Activated T-helper 1 cell treated with anti-CD3 and anti-CD28 coated beads, Interleukin-12 subunit alpha, Interleukin-12 subunit beta, Interleukin-2, Interleukin-4 antibody, amounts not matched to agents 30 ng/mL and 10 ng/mL and 1 ng/mL, durations not matched to agents 14 hours and 24 hours and 36 hours (primary cell): ENCODE results near the gene FUT3. TPM values are rescaled to one million over a fixed set of nuclear protein-coding genes. Genes with fewer than 3 reads are reported as not detected.

Experiments used
- DNase-seq: peaks from one replicate; pipeline ENCODE4 v3.0.0; 2021; ENCODE audit warnings: low spot score
- H3K27ac Mint-ChIP-seq: one replicate; pipeline ENCODE4 v1.8.0; 2021; ENCODE audit warnings: mild to moderate bottlenecking, mixed read lengths
- H3K27me3 Mint-ChIP-seq: one replicate; pipeline ENCODE4 v1.8.0; 2022; ENCODE audit warnings: mild to moderate bottlenecking, moderate library complexity, mixed read lengths; ENCODE audit not compliant: insufficient read depth
- H3K36me3 Mint-ChIP-seq: one replicate; pipeline ENCODE4 v1.8.0; 2021; ENCODE audit warnings: low read depth, mixed read lengths
- H3K4me1 Mint-ChIP-seq: one replicate; pipeline ENCODE4 v1.8.0; 2021; ENCODE audit warnings: low read depth, mixed read lengths
- H3K4me3 Mint-ChIP-seq: one replicate; pipeline ENCODE4 v1.8.0; 2021; ENCODE audit warnings: mild to moderate bottlenecking, moderate library complexity, mixed read lengths
- H3K9me3 Mint-ChIP-seq: one replicate; pipeline ENCODE4 v1.8.0; 2021; ENCODE audit warnings: mixed read lengths
- intact Hi-C: fragments of 100-400 bp; cut with micrococcal nuclease; formaldehyde crosslinking; loops from one replicate; pipeline ENCODE4 v1.15.1; 2024
- total RNA-seq: library from RNA; stranded (reverse); gene quantifications from 2 replicates; pipeline ENCODE4 v1.2.3, GENCODE V29; 2022

Gene FUT3
- not detected in 2 replicates for total RNA-seq

DNA sequence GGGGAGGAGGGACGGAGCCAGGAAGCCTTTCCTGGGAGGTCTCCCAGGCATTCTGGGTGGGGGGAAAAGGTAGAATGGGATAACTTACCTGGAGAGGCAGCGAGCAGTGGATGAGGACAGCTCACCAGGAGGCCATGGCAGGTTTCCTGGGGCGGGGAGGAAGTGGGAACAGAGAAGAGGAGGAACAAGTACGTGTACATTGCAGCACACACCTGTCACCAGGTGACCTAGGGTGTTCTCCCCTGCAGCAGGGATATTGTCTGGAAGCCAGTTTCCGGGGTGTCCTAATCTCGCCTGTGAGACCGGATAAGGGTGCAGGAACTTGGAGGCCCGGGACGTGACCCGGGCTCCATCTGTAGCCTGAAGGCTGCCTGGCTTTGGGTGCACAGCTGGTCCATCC lies at the start of gene FUT3:
Gene FUT3 (minus strand): TSS at position 148 of the 400 bp plus-strand sequence.
- no peaks in the 10 kb centered on the region for H3K4me1 Mint-ChIP-seq
- no peaks in the 10 kb centered on the region for H3K9me3 Mint-ChIP-seq

DNA sequence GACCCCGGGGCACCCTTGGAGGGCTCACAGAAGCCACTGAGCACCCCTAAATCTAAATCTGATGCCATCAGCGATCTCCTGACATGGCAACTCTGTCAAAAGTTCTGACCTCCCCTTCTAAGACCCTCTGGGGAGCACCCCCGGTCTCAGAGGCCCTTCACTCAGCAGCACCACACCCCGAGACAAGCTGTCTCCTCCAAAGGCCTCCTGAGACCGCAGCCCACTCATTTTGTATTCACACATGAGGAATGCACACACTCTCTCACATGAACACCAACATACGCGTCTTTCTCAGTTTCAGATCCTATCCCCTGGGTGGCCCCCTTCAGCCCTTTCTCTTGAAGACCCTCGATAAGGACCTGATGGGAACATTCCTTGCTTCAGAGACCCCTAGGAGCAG lies 49.7 kb upstream of the FUT3 start:
- DNase-seq = no peak
- Mint-ChIP-seq H3K4me3 (peak overlapping the region; percentile 21), H3K27me3 (no peaks in the 10 kb centered on the region), H3K36me3 (peaks cover 9% of the 10 kb centered on the region), H3K9me3 (no peaks in the 10 kb centered on the region), H3K4me1 (peaks cover 14% of the 10 kb centered on the region), H3K27ac (peak overlapping the region; percentile 40)
- intact Hi-C loops = loop anchor here (5.0 kb wide), 2 partner anchors 211 to 279 kb away; partner anchors contain the start of genes RFX2, SAFB and SAFB2

More for the DNA sequence above, at the start of gene FUT3:
- intact Hi-C loops = no loop called here
- no peak within 1 kb of the TSS for H3K4me3 Mint-ChIP-seq
- H3K27me3 Mint-ChIP-seq = no peaks in the 10 kb centered on the region
- DNase-seq = no peak
- H3K36me3 Mint-ChIP-seq = no peaks in the 10 kb centered on the region
- H3K27ac Mint-ChIP-seq = no peak within 1 kb of the TSS

DNA sequence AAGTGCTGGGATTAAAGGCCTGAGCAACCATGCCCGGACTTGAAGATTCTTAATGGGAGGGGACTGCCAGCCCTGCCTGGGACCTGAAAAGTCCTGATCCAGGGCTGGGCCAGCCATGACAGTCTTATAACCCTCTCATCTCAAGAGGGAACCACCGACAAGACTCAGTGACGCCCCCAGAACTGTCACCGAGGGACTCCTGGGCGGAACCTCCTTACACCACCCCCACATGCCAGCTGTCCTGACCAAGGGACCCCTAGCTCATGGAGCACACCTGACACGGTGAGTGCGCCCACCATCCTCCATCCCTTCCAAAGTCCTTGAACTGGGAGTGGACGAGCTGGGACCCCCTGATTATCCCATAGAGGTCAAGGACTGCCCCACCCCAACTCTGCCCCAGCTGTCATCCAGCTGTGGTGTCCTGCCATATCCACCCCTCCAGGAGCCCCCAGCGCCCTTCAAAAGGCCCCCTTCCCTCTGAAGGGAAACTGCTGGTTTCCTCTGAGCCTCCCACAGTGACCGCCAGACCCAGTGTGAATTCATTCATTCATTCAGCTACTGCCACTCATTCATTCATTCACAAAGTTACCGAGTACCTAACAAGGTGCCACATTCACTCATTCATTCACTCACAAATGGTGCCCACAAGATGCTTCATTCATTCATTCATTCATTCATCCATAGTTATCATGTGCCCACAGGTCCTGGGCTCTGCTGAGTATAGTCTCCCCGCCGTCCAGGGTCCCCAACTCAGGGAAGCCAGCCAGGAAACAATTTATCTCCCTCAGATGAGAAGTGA lies 48.7 kb upstream of the FUT3 start:
- Mint-ChIP-seq H3K27me3 (no peaks in the 10 kb centered on the region), H3K27ac (no peak overlapping the region), H3K9me3 (no peaks in the 10 kb centered on the region), H3K36me3 (peaks cover 11% of the 10 kb centered on the region), H3K4me3 (peak overlapping the region; percentile 26), H3K4me1 (peaks cover 10% of the 10 kb centered on the region)
- intact Hi-C loops = loop anchor here (5.0 kb wide), 2 partner anchors 212 to 278 kb away; partner anchors contain the start of genes RFX2, SAFB and SAFB2
- DNase-seq = no peak

DNA sequence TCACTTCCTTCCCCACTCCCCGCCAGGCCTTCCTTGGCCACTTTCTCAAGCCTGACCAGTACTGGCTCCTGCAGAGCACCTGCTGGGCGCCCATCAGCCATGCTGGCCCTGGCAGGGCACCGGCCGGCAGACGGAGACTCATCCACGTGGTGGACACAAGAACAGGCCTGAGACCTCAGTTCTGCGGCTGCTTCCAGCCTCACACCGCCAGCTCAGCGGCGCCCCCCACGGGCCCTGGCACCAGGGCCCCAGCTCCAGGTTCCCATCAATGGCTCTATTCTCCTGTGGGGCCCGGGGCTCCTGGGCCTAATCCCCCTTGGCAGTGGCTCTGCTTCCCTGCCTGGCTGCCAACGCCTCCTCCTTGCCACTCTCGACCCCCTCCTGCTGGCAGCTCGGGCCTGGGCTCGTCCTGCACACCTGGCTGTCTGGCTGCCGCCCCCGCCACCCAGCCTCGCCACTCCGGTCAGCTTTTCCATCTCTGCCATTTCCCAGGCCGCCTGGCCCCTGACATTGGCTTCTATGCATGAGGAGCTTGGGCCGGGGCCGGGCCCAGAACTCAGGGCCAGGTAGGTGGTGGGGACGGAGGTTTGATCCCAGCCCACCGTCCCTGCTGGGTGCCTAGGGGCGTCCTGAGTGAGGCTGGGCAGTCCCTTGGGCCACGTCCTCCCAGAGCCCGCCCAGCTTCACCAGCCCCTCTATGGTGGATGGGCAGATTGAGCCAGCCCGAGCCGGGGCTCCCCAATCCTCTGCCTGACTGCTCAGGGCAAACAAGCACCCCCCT lies 46.1 kb upstream of the FUT3 start:
- intact Hi-C loops = no loop called here
- H3K27ac Mint-ChIP-seq = no peak overlapping the region

DNA sequence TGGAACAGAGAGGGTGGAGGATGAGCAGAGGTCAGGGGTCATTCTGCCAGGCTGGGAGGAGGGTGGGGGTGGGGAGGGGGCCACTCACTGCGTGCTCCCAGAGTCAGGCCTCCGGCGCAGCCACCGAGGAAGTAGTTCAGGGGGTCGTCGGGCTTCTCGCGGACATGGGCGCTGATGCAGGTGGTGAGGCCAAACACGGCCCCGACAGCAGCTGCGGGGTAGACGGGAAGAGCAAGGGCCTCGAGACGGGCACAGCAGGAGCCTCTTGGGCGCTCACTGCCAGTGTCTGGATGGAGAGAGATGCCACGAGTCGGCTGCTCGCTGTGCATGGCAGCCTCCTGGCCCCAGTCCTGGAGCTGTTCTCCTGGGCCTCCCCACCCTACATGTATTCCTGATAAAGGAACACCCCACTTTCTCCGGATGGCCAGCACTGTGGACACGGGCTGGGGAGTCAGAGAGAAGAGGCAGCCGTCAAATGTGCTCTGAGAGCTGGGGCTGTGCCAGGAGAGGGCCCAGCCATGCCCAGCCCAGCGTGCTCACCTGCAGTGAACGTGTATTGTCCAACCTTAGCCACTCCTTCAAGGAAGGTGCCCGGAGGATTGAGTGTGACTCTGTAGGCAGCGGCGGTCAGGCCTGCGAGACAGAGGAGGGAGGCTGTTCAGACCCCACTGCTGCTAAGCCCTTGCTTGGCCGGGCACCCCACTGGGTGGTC lies 45.3 kb upstream of the FUT3 start:
- Mint-ChIP-seq H3K36me3 (peaks cover 11% of the 10 kb centered on the region), H3K9me3 (no peaks in the 10 kb centered on the region), H3K4me1 (peaks cover 5% of the 10 kb centered on the region), H3K4me3 (no peak overlapping the region), H3K27ac (no peak overlapping the region), H3K27me3 (no peaks in the 10 kb centered on the region)
- intact Hi-C loops = no loop called here
- DNase-seq = no peak

More for the DNA sequence above, 46.1 kb upstream of the FUT3 start:
- Mint-ChIP-seq H3K4me3 (no peak overlapping the region), H3K36me3 (peaks cover 11% of the 10 kb centered on the region), H3K27me3 (no peaks in the 10 kb centered on the region), H3K9me3 (no peaks in the 10 kb centered on the region), H3K4me1 (peaks cover 5% of the 10 kb centered on the region)
- no peak for DNase-seq

DNA sequence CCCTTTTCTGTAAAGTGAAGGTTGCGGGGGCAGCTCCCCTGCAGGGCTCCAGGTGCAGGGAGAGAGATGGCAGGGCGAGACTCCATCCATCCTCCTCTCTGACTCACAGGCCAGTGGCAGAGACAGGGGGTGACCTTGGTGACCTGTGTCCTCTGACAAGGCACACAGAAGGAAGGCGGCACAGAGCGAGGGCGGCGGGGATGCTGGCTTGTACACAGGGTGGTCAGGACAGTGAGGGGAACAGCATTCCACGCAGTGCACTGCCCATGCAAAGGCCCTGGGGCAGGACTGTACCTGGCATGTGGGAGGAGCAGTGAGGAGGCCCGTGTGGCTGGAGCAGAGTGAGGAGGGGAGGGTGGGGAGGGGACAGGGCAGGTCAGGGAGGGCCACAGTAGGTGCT lies 44.6 kb upstream of the FUT3 start:
- intact Hi-C loops = no loop called here
- Mint-ChIP-seq H3K4me1 (peaks cover under 1% of the 10 kb centered on the region), H3K27me3 (no peaks in the 10 kb centered on the region), H3K9me3 (no peaks in the 10 kb centered on the region), H3K36me3 (peaks cover 8% of the 10 kb centered on the region), H3K4me3 (no peak overlapping the region), H3K27ac (no peak overlapping the region)
- DNase-seq = no peak

DNA sequence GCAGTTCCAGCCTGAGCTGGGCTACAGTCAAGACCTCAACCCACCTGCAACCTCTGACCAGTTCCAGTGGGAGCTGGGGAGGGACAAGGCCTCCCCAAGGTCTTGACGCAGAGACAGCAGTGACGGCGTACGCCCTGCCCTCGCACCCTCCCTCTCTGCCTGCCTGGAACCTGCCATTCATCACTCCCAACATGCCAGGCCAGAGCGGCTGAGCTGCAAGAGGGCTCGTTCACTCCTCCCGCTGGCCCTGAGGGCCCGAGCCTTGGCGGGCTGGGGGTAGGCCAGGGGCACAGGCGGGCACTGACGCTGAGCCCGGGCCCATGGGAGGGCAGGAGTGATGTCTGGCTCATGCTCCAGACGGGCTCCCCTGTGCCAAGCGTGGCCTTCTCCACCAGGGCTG lies 44.2 kb upstream of the FUT3 start:
- Mint-ChIP-seq H3K4me3 (no peak overlapping the region), H3K4me1 (no peaks in the 10 kb centered on the region), H3K27me3 (no peaks in the 10 kb centered on the region), H3K9me3 (no peaks in the 10 kb centered on the region), H3K27ac (no peak overlapping the region), H3K36me3 (peaks cover 8% of the 10 kb centered on the region)
- DNase-seq = no peak
- intact Hi-C loops = no loop called here

DNA sequence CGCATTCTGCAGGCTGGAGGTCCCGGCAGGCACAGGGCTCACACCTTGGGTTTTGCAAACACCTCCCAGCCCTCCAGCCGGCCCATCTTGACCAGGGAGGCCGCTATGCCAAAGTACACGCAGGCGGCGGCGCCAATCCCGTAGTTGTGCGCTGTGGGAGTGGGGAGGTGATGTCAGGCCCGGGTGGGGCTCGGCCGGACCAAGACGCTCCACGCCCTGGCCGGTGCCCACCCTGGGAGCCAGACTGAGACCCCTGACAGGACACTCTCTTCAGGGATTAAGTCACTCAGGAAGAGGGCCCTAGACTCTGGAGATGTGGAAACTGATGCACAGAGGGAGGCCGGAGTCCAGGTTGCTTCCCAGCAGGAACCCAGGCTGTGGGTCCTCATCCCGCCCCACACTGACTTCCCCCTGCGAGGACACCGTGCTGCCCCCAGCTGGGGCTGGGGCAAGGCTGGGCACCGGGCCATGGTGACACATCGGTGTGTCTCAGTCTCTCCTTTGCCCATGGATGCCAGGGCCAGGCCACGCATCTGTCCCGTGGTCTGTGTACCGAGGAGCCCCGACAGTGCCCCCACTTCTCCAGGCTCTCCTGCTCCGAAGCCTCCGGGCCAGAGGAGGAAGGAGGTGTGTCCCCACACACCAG lies 43.6 kb upstream of the FUT3 start:
- intact Hi-C loops = no loop called here

DNA sequence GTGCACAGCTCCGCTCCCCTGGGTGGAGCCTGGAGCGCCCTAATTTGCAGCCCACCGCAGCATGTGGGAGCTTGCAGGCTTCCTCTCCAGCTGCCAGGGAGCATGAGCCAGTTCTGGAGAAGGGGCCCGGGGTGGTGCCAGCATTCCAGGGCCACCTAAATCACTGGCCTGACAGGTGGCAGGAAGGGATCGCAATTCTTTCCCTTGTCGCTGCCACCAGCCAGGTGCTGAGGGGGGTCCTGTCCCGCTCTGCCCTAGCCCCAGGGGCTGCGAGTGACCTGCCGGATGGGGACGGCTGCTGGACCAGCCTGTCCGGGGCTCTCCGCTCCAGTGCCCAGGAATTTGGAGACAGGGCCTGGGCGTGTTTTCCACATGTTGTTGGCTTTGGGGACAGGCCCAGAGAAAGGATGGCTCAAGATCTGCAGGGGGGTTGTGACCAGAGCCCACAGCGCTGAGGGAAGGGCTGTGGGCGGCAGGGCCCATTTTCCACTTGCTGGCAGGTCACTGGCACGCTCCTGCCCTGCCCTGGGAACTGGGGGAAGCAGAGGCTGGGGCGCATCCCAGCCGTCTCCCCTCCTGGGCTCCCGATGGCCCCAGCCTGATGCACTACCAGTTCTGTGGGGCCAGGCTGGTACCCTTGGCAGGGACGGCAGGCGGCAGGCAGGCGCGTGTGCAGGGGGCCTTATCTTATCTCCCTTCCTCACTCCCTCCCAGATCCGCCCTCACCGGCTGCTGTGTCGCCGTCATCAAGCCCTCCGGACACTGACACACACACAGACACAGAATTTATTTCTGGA lies 42.9 kb upstream of the FUT3 start:
- Mint-ChIP-seq H3K4me1 (no peaks in the 10 kb centered on the region), H3K4me3 (no peak overlapping the region)
- intact Hi-C loops = no loop called here

More for the DNA sequence above, 43.6 kb upstream of the FUT3 start:
- Mint-ChIP-seq H3K4me3 (no peak overlapping the region), H3K27ac (no peak overlapping the region), H3K27me3 (no peaks in the 10 kb centered on the region), H3K9me3 (no peaks in the 10 kb centered on the region), H3K36me3 (peaks cover 3% of the 10 kb centered on the region), H3K4me1 (no peaks in the 10 kb centered on the region)
- DNase-seq = no peak

DNA sequence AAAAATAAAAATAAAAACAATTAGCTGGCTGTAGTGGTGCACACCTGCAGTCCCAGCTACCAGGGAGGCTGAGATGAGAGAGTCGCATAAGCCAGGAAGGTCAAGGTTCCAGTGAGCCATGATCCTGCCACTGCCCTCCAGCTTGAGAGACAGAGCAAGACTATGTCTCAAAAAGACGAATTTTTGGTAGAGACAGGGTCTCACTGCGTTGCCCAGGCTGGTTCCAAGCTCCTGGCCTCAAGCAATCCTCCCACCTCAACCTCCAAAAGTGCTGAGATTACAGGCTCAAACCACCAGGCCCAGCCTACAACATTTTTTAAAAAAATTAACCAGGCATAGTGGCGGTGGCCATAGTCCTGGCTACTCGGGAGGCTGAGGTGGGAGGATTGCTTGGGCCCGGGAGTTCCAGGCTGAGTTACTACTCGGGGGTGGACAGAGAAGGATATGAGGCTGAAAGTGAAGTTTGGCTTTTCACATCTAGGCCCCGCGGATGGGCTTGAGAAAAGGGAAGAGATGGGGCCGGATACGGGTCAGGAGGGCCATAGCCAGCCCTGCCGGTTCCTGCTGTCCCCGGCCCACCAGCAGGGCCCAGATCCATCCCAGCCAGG lies 42.2 kb upstream of the FUT3 start:
- Mint-ChIP-seq H3K27ac (no peak overlapping the region), H3K36me3 (peaks cover 3% of the 10 kb centered on the region), H3K4me3 (no peak overlapping the region), H3K9me3 (no peaks in the 10 kb centered on the region), H3K27me3 (no peaks in the 10 kb centered on the region), H3K4me1 (no peaks in the 10 kb centered on the region)
- intact Hi-C loops = no loop called here
- DNase-seq = no peak

More for the DNA sequence above, 42.9 kb upstream of the FUT3 start:
- DNase-seq = no peak
- H3K27me3 Mint-ChIP-seq = no peaks in the 10 kb centered on the region
- peaks cover 3% of the 10 kb centered on the region for H3K36me3 Mint-ChIP-seq
- no peaks in the 10 kb centered on the region for H3K9me3 Mint-ChIP-seq
- H3K27ac Mint-ChIP-seq = no peak overlapping the region

DNA sequence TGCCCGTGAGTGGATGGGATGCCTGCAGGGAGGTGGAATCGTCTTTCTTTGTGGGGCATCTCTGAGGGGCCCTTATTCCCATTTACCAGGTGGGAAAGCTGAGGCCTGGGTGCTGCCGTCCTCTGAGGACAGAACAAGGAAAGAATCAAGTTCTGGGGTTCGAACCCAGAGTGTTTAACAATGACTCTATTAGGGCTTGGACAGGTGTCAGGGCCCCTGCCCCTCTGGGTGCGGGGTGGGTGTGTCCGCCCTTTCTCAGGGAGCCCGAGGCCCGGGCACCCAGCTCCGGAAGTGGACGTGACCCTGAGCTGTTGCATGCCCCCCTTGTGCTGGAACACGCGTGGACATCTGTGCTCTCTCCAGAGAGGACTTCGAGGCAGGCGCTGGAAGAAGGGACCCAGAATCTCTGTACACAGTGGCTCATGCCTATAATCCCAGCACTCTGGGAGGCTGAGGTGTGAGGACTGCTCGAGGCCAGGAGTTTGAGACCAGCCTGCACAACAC lies 41.6 kb upstream of the FUT3 start:
- Mint-ChIP-seq H3K36me3 (peaks cover 3% of the 10 kb centered on the region), H3K27ac (no peak overlapping the region), H3K4me3 (no peak overlapping the region), H3K27me3 (peaks cover 2% of the 10 kb centered on the region), H3K9me3 (no peaks in the 10 kb centered on the region), H3K4me1 (no peaks in the 10 kb centered on the region)
- intact Hi-C loops = no loop called here
- DNase-seq = no peak
